ENCODE results near the gene SLC8A3. TPM values are rescaled to one million over a fixed set of nuclear protein-coding genes. Genes with fewer than 3 reads are reported as not detected.

SLC8A3 gene
- total RNA-seq, 1 donor from 2014 or later, result 9.8 TPM

- Mint-ChIP-seq H3K27me3 (ENCODE audit: unreplicated experiment) (peaks cover 2% of the 10 kb centered on the region), H3K4me3 (ENCODE audit: unreplicated experiment) (no peak overlapping the region), H3K36me3 (ENCODE audit: unreplicated experiment) (no peaks in the 10 kb centered on the region), H3K27ac (ENCODE audit: unreplicated experiment) (no peak overlapping the region), H3K9me3 (ENCODE audit: unreplicated experiment) (peaks cover 2% of the 10 kb centered on the region), H3K4me1 (ENCODE audit: low read depth, unreplicated experiment) (no peaks in the 10 kb centered on the region)
- TF ChIP-seq, protein P1, sequence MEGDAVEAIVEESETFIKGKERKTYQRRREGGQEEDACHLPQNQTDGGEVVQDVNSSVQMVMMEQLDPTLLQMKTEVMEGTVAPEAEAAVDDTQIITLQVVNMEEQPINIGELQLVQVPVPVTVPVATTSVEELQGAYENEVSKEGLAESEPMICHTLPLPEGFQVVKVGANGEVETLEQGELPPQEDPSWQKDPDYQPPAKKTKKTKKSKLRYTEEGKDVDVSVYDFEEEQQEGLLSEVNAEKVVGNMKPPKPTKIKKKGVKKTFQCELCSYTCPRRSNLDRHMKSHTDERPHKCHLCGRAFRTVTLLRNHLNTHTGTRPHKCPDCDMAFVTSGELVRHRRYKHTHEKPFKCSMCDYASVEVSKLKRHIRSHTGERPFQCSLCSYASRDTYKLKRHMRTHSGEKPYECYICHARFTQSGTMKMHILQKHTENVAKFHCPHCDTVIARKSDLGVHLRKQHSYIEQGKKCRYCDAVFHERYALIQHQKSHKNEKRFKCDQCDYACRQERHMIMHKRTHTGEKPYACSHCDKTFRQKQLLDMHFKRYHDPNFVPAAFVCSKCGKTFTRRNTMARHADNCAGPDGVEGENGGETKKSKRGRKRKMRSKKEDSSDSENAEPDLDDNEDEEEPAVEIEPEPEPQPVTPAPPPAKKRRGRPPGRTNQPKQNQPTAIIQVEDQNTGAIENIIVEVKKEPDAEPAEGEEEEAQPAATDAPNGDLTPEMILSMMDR (IDR thresholded peaks at IDR 0.05; ENCODE audit: partially characterized antibody, unreplicated experiment), result no peak
- no peak for DNase-seq
Measured at GRCh38 chr14:70011098-70011497, 177.7 kb downstream of the SLC8A3 start.

DNA sequence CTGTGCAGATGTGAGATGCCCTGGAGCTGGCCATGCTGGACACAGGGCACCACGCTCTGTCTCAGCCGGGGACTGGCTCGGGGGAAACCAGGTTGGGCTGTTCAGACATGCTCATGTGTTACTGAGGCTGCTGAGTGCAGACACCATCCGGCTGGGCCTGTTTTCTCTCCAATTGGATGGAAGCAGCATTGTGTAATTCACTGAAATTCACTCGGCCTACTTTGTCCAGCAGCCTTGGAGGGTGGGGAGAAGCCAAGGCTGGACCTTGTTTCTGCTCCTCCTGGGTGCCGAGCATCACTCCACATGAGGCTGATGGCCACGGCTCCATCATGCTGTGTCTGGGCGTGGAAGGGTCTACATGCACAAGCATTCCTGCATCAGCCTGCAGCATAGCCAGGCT, 178.8 kb downstream of the SLC8A3 start:
- Mint-ChIP-seq H3K4me1 (ENCODE audit: low read depth, unreplicated experiment) (no peaks in the 10 kb centered on the region), H3K27ac (ENCODE audit: unreplicated experiment) (no peak overlapping the region), H3K27me3 (ENCODE audit: unreplicated experiment) (peaks cover 2% of the 10 kb centered on the region), H3K4me3 (ENCODE audit: unreplicated experiment) (no peak overlapping the region), H3K9me3 (ENCODE audit: unreplicated experiment) (peaks cover 2% of the 10 kb centered on the region), H3K36me3 (ENCODE audit: unreplicated experiment) (no peaks in the 10 kb centered on the region)
- TF ChIP-seq, protein P1 (IDR thresholded peaks at IDR 0.05; ENCODE audit: partially characterized antibody, unreplicated experiment), result no peak
- no peak for DNase-seq

DNA sequence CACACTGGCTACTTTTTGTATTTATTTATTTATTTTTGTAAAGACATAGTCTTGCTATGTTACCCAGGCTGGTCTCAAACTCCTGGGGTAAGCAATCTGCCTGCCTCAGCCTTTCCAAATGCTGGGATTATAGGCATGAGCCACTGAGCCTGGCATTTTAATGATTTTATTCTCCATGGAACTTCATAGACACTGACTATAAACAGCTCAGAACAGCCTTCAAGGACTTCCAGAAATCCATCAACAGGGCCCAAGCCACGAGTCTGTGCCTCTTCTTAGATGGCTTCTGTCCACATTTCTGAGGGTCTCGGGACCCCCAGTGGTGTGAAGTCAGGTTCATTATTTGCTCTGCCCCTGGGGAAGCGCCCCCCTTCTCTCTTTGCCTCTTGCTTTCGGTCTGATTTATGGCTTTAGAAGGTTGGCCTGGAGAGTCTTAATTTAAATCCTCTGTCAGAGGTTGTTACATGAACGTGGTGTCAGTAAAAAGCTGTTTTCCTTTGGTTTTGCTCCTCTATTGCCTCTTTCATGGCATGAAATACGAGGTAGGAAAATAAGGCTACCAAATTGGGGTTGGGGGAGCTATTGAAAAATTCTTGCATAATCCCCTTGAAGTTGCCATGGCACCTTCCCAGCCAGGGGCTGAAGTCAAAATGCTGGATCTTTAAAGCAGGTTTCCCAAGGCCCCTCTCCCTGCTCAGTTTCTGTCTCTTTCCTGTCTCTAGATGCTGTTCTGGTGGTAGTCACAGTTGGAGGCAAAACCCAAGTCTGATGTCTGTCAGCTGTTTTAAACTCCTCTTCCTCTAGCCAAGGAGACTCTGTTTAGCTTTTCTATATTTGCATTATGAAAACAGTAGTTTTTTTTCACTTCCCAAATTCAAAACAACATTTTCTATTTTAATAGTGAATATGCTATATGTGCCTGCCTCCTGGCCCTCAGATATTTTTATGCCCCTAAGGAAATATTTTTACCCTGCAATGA, 180.2 kb downstream of the SLC8A3 start:
- H3K36me3 Mint-ChIP-seq (ENCODE audit: unreplicated experiment), result no peaks in the 10 kb centered on the region
- no peaks in the 10 kb centered on the region for H3K27me3 Mint-ChIP-seq (ENCODE audit: unreplicated experiment)
- TF ChIP-seq, protein P1 (IDR thresholded peaks at IDR 0.05; ENCODE audit: partially characterized antibody, unreplicated experiment), result no peak
- H3K9me3 Mint-ChIP-seq (ENCODE audit: unreplicated experiment), result peaks cover 2% of the 10 kb centered on the region
- no peak overlapping the region for H3K4me3 Mint-ChIP-seq (ENCODE audit: unreplicated experiment)
- H3K27ac Mint-ChIP-seq (ENCODE audit: unreplicated experiment), result no peak overlapping the region
- no peak for DNase-seq
- no peaks in the 10 kb centered on the region for H3K4me1 Mint-ChIP-seq (ENCODE audit: low read depth, unreplicated experiment)

DNA sequence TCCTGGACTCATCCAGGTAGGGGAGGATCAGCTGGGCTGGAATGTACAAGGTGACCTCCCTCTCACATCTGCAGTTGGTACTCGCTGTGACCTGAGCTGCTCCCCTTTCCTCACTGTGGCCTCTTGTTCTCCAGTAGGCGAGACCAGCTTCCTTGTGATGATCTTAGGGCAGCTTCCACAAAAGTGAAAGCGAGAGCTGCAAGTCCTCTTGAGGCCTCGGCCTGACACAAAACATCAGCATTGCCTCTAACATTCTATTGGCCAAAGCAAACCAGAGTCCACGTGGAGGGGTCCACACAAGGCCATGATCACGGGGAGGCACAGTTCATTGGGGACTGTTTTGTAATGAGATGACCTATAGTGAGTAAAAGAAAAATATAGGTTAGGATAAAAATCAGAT, 182.1 kb downstream of the SLC8A3 start:
- Mint-ChIP-seq H3K4me1 (ENCODE audit: low read depth, unreplicated experiment) (no peaks in the 10 kb centered on the region), H3K27ac (ENCODE audit: unreplicated experiment) (no peak overlapping the region)
- TF ChIP-seq, protein P1 (IDR thresholded peaks at IDR 0.05; ENCODE audit: partially characterized antibody, unreplicated experiment), result no peak

DNA sequence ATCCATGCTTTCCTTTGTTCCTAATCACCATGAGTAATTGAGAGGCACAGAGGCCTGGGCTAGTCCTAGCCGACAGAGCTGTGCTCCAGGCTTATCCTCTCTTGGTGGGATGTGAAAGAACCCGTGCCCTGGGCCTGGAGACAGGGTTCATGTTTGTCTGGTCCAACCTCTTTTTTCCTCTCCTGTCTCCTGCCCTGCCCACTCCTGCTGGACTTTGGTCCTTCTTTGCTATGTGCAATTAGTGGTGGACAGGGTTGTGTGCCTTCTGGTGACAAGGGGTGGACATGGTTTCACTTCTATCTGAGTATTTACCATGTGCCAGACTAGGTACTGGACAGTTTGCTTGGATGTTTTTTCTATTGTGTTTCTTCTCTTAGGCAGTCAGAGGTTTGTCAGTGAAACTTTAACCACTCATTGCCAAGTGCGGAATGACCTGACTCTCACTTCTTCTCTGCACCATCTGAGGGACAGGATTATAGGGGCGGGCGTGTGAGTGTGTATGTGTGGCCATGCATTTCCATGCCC, 183.4 kb downstream of the SLC8A3 start:
- Mint-ChIP-seq H3K4me1 (ENCODE audit: low read depth, unreplicated experiment) (no peaks in the 10 kb centered on the region), H3K36me3 (ENCODE audit: unreplicated experiment) (no peaks in the 10 kb centered on the region), H3K27me3 (ENCODE audit: unreplicated experiment) (no peaks in the 10 kb centered on the region), H3K27ac (ENCODE audit: unreplicated experiment) (no peak overlapping the region), H3K9me3 (ENCODE audit: unreplicated experiment) (peaks cover 1% of the 10 kb centered on the region), H3K4me3 (ENCODE audit: unreplicated experiment) (no peak overlapping the region)
- DNase-seq, result no peak
- TF ChIP-seq, protein P1 (IDR thresholded peaks at IDR 0.05; ENCODE audit: partially characterized antibody, unreplicated experiment), result no peak

More for the DNA sequence above, 182.1 kb downstream of the SLC8A3 start:
- no peak for DNase-seq
- H3K9me3 Mint-ChIP-seq (ENCODE audit: unreplicated experiment), result peaks cover 1% of the 10 kb centered on the region
- no peaks in the 10 kb centered on the region for H3K27me3 Mint-ChIP-seq (ENCODE audit: unreplicated experiment)
- no peak overlapping the region for H3K4me3 Mint-ChIP-seq (ENCODE audit: unreplicated experiment)
- no peaks in the 10 kb centered on the region for H3K36me3 Mint-ChIP-seq (ENCODE audit: unreplicated experiment)
